HPDE6-E6E7 (cell line): ENCODE data around the gene GALNT14.

Experiments
- DNase-seq: peaks from one replicate; pipeline ENCODE4 v3.0.0; 2011; ENCODE audit warnings: missing footprints; ENCODE audit errors: extremely low spot score

Gene GALNT14

GRCh38 chr2:31136000-31136399, 2.2 kb downstream of the GALNT14 start:
- DNase-seq = no peak

DNA sequence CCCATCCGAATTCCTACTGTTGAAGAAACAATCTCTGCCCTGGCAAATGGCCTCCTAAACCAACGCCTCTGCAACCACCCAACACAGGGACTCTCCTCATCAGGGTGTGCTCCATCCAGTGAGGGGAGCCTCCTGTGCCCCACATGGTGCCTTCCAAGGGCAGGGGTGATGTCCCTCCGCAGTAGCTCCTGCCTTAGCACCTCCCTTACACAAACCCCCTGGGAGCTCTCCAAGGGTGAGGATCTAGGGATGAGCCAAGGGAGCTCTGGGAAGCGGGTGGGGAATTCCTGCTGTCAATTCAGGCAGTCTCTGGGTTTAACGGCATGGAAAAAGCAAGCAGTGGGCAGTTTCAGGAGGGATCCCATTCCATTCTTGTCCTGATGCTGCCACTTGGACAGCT, 3.8 kb downstream of the GALNT14 start:
- no peak for DNase-seq

GRCh38 chr2:31132786-31133185, 5.5 kb downstream of the GALNT14 start:
- no peak for DNase-seq

GRCh38 chr2:31131871-31132270, 6.4 kb downstream of the GALNT14 start:
- no peak for DNase-seq

- DNase-seq = no peak
These were observed 8.7 kb downstream of the GALNT14 start for GRCh38 chr2:31129375-31130171.

DNA sequence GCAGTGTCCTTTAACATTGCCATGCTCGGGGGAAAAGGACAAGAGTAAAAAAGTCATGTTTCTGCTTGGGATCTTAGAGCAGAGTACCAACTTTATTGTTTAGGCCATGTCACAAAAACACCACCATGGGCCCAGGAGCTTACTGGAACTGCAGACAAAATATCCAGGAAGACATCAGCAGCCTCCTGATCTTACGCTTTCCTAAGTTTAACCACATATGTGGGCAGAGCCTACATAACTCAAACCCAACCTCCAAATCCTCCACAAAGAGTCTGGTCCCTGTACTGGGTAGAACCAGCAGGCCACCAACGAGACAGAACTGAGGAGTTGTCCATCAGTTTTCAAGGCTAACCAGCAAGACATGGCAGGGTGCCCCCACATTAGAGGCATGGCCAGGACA, 10.3 kb downstream of the GALNT14 start:
- no peak for DNase-seq

- no peak for DNase-seq
These were observed 12.1 kb downstream of the GALNT14 start for GRCh38 chr2:31125918-31126695.

DNA sequence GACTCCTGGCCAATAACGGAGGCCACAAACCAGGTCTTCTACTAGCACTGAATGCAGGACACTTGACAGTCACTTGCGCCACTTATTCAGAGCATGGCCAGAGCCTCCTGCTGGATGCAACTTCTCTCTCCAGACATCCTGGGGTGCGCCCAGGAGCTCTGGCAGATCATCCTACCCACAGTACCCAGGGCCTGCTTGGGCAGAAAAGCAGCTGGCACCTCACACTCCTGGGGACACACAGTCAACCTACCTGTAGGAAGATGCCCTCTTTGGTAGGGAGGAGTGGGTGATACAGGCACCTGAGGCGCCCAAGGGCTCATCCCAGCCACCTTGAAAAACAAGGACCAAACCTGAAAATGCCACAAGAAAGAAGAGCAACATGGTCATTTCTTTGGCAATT, 13.3 kb downstream of the GALNT14 start:
- DNase-seq = no peak

DNA sequence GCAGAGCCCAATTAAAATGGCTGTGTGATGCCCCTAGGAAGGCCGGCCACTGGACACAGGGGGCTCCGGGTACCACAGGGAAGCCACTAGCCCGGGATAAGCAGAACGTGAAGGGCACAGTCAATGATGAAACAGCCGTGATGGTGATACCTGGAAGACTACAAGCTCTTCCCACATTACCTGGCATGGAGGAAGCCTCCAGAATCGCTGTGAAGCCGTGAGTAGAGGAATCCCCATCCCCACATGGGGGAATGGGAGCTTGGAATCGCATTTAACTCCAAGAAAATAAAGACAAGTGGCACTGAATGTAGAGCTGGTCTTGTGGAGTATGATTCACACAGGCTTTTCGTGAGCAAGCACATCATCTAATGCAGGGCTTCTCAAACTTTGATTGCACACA, 16.1 kb downstream of the GALNT14 start:
- no peak for DNase-seq

GRCh38 chr2:31113765-31114164, 24.5 kb downstream of the GALNT14 start:
- DNase-seq = no peak

GRCh38 chr2:31112544-31112943, 25.7 kb downstream of the GALNT14 start:
- no peak for DNase-seq

DNA sequence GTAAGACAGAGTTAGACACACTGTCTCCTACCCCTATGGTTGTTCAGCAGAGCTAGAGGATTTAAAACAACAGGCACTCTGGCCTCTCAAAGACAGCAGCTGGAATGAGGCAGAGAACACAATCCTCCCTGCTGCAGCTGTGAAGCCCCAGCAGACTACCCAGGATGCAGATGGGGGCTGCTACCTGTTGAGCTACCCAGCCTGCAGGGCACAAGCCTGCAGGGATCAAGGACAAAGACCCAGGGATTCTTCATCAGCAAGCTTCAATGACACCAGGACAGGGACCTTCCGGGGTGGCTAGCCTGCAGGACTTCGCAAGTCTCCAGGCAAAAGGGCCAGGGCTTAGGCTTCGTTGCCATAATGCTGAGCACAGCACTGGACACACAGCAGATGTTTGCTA, 27.2 kb downstream of the GALNT14 start:
- DNase-seq = no peak

DNA sequence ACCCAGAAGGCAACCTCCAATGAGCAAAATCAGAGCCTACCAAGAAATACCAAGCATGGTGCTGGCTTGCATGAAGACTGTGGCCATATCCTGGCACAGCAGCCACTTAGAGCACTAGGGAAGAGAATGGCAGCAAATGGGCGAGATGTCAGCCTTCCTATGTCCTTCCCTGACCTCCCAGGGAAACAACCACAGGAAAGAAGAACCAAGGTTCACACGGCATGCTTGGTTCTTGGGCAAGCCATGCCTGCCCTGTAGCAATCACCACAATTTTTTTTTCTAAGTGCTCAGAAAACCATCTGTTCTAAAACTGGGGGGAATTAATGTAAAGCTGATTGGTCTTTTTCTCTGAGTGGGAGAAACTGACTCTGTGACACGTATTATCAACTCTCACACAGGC, 27.8 kb downstream of the GALNT14 start:
- no peak for DNase-seq

DNA sequence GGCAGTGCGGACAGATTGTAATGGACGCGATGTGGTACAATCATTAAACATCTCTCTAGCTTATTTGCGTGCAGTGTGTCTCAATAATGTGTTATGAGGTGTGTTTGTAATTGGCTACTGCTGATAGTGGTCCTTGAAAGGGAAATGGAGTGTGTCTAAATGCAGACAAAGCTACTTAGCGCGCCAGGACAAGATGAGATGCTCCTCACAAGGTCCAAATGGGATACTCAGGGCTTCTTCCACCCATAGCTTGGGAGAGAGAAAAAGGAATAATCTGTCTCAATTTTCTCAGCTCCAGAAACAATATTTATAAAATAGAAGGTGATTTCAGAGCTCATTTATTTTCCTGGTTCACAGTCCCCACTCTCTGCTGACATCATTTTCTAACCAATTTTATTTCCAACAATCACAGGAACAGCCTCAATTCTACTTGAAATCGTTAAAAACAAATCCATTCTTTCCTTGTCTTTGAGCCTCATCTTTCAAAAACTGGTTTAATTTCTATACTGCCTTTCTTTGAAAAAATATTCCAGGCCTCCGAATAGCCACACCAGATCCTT, 28.5 kb downstream of the GALNT14 start:
- DNase-seq = no peak

DNA sequence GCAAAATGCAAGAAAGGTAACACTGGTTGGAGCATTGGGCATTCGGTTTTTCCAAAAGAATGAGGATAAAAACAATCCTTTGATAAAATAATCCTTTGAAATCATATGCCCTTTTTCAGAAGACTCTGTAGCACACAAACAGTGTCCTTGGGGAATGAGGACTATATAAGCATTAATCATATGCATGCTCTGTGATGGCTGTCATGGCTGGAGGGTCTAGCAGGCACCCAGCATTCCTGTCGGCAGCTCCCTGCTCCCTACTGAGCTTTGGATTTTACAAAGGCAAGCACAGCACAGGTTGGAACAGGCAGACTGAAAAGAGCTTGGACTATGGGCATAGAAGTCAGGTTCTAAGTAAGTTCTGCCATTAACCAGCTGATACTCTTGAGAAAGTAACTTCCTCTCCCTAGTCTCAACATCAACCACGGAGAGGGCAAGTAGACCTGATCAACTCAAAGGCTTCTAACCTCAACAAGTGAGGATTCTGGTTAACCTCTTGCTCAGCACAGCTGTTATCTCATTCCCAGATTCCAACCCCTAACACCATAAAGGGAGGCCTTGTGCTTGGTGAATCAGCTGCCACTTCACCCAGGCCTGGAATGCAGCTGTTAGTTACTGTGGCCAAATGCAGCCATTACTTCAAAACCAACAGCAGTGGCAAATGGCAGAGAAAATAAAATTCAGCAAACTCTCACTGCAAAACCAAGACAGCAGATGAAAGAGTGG, 29.5 kb downstream of the GALNT14 start:
- DNase-seq = no peak

DNA sequence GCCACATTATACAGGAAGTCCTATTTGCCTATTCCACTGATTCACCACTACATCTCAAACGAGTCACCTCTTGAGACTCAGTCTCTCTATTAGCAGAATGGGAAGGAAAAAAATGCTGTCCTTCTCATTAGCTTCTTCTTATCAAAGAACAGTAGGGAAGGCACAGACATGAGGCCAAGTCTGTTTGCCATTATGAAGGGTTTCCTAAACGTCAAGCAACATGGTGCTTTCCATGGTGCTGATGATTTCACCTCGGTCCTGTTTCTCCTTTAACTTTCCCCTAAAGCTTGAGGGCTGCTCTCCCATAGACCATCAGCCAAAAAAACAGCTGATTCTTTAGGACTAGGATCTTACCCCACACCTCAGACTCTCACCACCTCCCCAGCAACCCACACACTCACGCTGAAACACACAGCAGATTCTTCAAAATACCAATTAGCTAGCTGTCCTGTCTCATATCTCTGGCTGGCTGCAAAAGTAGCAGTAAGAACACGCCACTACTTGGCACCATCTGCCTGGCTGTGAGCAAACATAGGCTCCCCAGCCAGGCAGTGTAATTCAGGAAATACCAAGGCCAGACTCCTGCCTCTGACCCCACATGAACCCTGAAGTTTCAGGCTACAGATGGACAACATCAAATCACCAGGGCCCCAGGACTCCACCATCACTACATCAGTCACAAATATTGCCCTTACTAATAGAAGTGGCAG, 30.5 kb downstream of the GALNT14 start:
- no peak for DNase-seq

DNA sequence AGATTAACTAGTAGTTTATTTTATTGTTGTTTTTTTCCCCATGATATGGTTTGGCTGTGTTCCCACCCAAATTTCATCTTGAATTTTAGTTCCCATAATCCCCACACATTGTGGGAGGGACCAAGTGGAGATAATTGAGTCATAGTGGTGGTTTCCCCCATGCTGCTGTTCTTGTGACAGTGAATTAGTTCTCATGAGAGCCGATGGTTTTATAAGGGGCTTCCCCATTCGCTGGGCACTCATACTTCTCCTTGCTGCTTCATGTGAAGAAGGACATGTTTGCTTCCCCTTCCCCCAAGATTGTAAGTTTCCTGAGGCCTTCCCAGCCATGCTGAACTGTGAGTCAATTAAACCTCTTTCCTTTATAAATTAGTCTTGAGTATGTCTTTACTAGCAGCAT, 36.5 kb downstream of the GALNT14 start:
- no peak for DNase-seq

DNA sequence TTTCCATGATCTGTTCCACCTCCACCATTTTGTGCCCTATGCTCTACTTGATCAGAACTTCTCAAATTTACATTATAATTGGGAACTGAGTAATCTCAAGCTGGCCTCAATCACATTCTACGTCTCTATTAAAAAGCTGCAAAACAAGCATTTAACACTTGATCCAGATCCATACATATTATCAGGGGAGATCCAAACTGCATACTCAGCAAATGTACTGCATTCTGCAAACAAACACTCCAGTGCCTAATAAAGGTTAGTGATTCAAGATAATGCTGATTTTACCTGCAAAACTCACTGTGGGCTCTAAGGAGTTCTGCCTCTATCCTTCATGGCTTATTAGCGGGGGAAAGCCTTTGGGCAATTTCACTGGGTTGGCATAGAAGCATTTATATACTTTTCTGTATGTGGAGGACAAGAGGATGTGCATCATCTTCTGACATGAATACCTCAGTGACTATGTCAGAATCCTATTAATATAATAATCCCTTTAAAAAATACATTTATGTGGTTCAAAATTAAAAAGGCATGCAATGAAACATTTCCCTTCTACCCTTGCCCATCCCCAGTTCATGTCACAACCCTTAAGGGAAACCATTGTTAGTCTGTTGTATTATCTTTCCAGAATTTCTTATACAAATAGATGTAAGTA, 40.2 kb downstream of the GALNT14 start:
- no peak for DNase-seq

- DNase-seq = no peak
These were observed 48.1 kb downstream of the GALNT14 start for GRCh38 chr2:31090188-31090587.

DNA sequence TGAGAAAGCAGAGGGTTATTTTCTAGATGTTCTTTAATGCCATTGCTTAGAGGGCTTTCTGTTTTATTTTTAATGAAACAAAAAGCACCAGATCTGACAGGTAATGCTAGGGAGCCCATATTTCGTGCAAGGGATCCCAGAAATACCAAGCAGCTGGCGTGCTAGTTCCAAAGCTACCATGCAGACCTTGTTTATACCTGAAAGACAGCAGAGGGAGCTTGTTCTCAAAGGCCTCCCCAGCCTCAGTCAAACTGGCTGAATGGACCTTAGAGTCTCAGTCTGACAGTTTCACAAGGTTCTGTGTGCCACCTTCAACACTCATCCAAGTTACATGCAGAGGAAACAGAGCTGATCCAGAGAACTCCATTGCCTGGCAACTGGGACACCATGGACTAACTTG, 48.6 kb downstream of the GALNT14 start:
- no peak for DNase-seq
